Osteocyte (in vitro differentiated cells): ENCODE measurements around the gene INPP4A. TPM values are rescaled to one million over a fixed set of nuclear protein-coding genes. Genes with fewer than 3 reads are reported as not detected.

Source experiments
- DNase-seq: peaks from one replicate; pipeline ENCODE4 v3.0.0; 2021; ENCODE audit warnings: mixed read lengths; ENCODE audit not compliant: unreplicated experiment; ENCODE audit errors: extremely low spot score
- H3K27ac Mint-ChIP-seq: one replicate; pipeline ENCODE4 v1.8.0; 2021; ENCODE audit warnings: mild to moderate bottlenecking, mixed read lengths; ENCODE audit not compliant: unreplicated experiment
- H3K27me3 Mint-ChIP-seq: one replicate; pipeline ENCODE4 v1.8.0; 2021; ENCODE audit warnings: mixed read lengths; ENCODE audit not compliant: unreplicated experiment
- H3K36me3 Mint-ChIP-seq: one replicate; pipeline ENCODE4 v1.8.0; 2021; ENCODE audit warnings: mixed read lengths; ENCODE audit not compliant: unreplicated experiment
- H3K4me1 Mint-ChIP-seq: one replicate; pipeline ENCODE4 v1.8.0; 2021; ENCODE audit warnings: mixed read lengths; ENCODE audit not compliant: unreplicated experiment
- H3K4me3 Mint-ChIP-seq: one replicate; pipeline ENCODE4 v1.8.0; 2021; ENCODE audit warnings: mild to moderate bottlenecking, moderate library complexity, mixed read lengths; ENCODE audit not compliant: unreplicated experiment
- H3K9me3 Mint-ChIP-seq: one replicate; pipeline ENCODE4 v1.8.0; 2021; ENCODE audit warnings: mixed read lengths; ENCODE audit not compliant: unreplicated experiment
- CTCF ChIP-seq: fragments of 200-600 bp; sonication (generic); IDR thresholded peaks from 2 replicates; pipeline ENCODE4 v1.5.0; 2021; ENCODE audit warnings: antibody characterized with exemption, mild to moderate bottlenecking, moderate library complexity
- total RNA-seq: library from RNA; stranded (reverse); gene quantifications from 2 replicates; pipeline ENCODE4 v1.2.1, GENCODE V29; 2021

INPP4A gene
- total RNA-seq, 1 donor from 2014 or later, result 31.4 TPM

- no peaks in the 10 kb centered on the region for H3K4me1 Mint-ChIP-seq
- no peak overlapping the region for H3K4me3 Mint-ChIP-seq
- TF ChIP-seq CTCF, result no peak
- H3K27ac Mint-ChIP-seq, result no peak overlapping the region
- H3K36me3 Mint-ChIP-seq, result peaks cover 21% of the 10 kb centered on the region
- H3K27me3 Mint-ChIP-seq, result no peaks in the 10 kb centered on the region
- DNase-seq, result no peak
- no peaks in the 10 kb centered on the region for H3K9me3 Mint-ChIP-seq
These were observed 133.6 kb downstream of the INPP4A start for GRCh38 chr2:98578231-98578630.

GRCh38 chr2:98579926-98580325, 135.3 kb downstream of the INPP4A start:
- no peak overlapping the region for H3K27ac Mint-ChIP-seq
- peaks cover 22% of the 10 kb centered on the region for H3K36me3 Mint-ChIP-seq
- no peaks in the 10 kb centered on the region for H3K27me3 Mint-ChIP-seq
- no peak for DNase-seq
- H3K4me3 Mint-ChIP-seq, result no peak overlapping the region
- H3K9me3 Mint-ChIP-seq, result no peaks in the 10 kb centered on the region
- TF ChIP-seq CTCF, result no peak
- H3K4me1 Mint-ChIP-seq, result no peaks in the 10 kb centered on the region

- H3K27ac Mint-ChIP-seq, result no peak overlapping the region
- H3K36me3 Mint-ChIP-seq, result peaks cover 22% of the 10 kb centered on the region
- H3K4me1 Mint-ChIP-seq, result no peaks in the 10 kb centered on the region
- H3K27me3 Mint-ChIP-seq, result no peaks in the 10 kb centered on the region
- H3K9me3 Mint-ChIP-seq, result no peaks in the 10 kb centered on the region
- DNase-seq, result no peak
- H3K4me3 Mint-ChIP-seq, result no peak overlapping the region
- no peak for TF ChIP-seq CTCF
These were observed 136.1 kb downstream of the INPP4A start for GRCh38 chr2:98580656-98581284.

GRCh38 chr2:98582523-98582922, 137.9 kb downstream of the INPP4A start:
- Mint-ChIP-seq H3K9me3 (no peaks in the 10 kb centered on the region), H3K27me3 (no peaks in the 10 kb centered on the region), H3K4me1 (no peaks in the 10 kb centered on the region), H3K4me3 (no peak overlapping the region), H3K36me3 (peaks cover 20% of the 10 kb centered on the region), H3K27ac (no peak overlapping the region)
- no peak for DNase-seq
- TF ChIP-seq CTCF, result no peak

- Mint-ChIP-seq H3K4me3 (no peak overlapping the region), H3K4me1 (no peaks in the 10 kb centered on the region), H3K36me3 (peaks cover 24% of the 10 kb centered on the region), H3K27ac (no peak overlapping the region), H3K9me3 (no peaks in the 10 kb centered on the region), H3K27me3 (no peaks in the 10 kb centered on the region)
- no peak for TF ChIP-seq CTCF
- DNase-seq, result peak; percentile 48
These were observed 138.6 kb downstream of the INPP4A start for GRCh38 chr2:98583276-98583675.
